Measurements from ENCODE around the gene NAALADL2.
"Not testable (repeated sequence)": the region's sequence is repeated elsewhere in the genome, so short reads cannot be mapped to it uniquely, and the experiment has no call there.

NAALADL2 gene

DNA sequence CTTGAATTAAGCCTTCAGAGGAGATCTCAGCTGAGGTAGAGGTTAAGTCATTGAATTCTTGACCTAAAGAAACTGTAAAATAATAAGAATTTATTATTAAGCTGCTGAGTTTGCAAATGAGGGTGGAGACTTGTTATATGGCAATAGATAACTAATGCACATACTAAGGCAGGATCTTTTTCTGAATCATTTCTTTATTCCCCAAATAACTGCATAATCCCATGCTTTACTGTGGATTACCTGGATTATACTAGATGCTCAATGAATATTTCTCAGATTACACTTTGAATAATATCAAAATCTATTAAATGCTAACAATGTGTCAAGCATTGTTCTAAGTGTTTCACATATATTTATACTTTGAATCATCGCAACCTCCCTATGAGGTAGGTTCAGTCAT is 532.5 kb downstream of the NAALADL2 start:
- no peak for DNase-seq

DNA sequence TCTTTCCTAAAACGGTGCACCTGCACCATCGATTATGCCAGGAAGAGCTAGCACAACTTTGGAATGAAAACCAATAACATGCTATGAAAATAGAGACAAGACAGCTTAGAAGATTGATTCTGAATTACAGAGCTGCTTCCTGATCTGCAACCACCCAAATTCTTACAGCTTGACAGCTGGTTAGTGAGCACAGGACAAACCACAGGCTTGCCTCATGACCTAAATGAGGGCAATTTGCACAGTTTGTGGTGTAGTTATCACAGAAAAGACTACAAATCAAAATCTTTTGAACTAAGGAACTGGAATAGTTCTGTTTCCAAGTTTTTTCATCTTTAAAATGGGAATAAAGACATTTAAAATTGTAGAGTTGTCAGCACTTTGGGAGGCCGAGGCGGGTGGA is 533.5 kb downstream of the NAALADL2 start:
- DNase-seq, result no peak

GRCh38 chr3:175397372-175397771 is 538.2 kb downstream of the NAALADL2 start:
- DNase-seq, result no peak

DNA sequence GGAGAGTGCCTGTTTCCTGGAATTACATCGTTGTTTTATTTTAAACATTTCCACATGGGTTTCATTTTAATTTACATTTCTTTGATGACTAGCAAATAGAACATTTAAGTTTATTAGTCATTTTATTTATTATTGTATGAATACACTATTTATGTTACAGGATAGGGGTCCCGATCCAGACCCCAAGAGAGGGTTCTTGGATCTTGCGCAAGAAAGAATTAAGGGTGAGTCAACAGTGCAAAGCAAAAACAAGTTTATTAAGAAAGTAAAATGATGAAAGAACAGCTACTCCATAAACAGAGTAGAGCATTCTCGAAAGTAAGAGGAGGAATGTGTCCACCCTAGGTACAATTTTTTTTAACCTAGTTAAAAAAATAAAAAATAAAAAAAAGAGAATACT is 539.5 kb downstream of the NAALADL2 start:
- DNase-seq, result no peak

DNA sequence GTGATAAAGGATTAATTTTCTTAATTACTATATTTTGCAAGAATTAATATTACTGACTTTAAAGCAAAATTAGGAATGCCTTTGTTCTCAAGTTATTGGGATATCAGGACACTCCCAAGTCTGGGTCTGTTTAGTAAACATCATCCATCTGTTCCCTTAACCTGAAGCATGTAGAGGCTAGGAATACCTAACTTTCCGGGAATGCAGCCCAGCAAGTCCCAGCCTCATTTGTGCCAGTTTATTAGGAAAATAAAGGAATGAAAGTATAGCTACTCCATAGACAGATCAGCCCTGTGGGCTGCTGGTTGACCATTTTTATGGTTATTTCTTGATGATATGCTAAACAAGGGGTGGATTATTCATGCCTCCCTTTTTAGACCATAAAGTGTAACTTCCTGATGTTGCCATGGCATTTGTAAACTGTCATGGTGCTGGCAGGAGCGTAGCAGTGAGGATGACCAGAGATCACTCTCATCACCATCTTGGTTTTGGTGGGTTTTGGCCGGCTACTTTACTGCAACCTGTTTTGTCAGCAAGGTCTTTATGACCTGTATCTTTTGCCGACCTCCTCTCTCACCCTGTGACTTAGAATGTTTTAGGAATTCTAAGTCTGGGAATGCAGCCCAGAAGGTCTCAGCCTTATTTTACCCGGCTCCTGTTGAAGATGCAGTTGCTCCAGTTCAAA is 540.2 kb downstream of the NAALADL2 start:
- no peak for DNase-seq

DNA sequence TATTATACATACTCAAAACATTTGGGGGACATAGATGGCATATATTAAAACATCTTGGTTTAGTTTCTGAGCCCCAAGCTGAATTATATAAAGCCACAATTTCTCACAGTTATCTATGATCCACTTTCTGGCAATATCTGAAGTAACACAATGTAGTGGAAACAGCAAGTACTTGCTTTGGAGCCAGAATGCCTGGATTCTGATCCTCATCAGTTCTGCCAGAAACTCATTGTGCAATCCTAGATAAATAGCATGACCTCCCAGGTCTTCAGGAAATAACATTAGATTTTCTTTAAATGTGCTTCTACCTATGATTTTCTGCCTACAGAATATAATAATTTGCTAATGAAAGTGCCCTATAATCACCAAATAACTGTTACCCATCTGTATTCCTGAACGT is 544.9 kb downstream of the NAALADL2 start:
- no peak for DNase-seq

- no peak for DNase-seq
Observed at GRCh38 chr3:175404621-175405020, 545.5 kb downstream of the NAALADL2 start.

- DNase-seq, result no peak
Observed at GRCh38 chr3:175410251-175410650, 551.1 kb downstream of the NAALADL2 start.

GRCh38 chr3:175411405-175411804 is 552.3 kb downstream of the NAALADL2 start:
- no peak for DNase-seq

- no peak for DNase-seq
Observed at GRCh38 chr3:175411946-175412345, 552.8 kb downstream of the NAALADL2 start.

DNA sequence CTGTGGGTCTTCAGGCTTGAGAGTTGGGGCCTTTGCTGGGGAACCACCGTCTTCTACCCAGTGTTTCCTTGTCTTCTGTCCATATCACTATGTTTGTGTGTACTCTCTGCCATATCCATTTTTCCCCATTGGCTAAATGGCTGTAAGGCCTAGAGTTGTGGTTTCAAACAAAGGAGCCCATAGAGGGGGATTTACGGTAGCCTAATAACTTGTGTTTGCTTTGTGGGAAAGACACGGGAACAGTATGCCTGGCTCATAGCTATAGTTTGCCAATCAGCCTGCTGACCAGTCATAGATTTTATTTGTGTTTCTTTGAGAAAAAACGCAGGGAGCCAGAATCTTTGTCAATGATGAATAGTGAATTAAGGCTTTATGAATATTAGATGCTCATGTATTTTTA is 554.8 kb downstream of the NAALADL2 start:
- DNase-seq, result no peak

- no peak for DNase-seq
Observed at GRCh38 chr3:175416600-175416999, 557.5 kb downstream of the NAALADL2 start.

- no peak for DNase-seq
Observed at GRCh38 chr3:175417426-175417825, 558.3 kb downstream of the NAALADL2 start.

- no peak for DNase-seq
Observed at GRCh38 chr3:175421902-175422301, 562.8 kb downstream of the NAALADL2 start.

GRCh38 chr3:175422744-175423143 is 563.6 kb downstream of the NAALADL2 start:
- DNase-seq, result no peak

DNA sequence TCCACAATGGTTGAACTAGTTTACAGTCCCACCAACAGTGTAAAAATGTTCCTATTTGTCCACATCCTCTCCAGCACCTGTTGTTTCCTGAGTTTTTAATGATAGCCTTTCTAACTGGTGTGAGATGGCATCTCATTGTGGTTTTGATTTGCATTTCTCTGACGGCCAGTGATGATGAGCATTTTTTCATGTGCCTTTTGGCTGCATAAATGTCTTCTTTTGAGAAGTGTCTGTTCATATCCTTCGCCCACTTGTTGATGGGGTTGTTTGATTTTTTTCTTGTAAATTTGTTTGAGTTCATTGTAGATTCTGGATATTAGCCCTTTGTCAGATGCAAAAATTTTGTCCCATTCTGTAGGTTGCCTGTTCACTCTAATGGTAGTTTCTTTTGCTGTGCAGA is 564.7 kb downstream of the NAALADL2 start:
- not testable (repeated sequence) for DNase-seq

DNA sequence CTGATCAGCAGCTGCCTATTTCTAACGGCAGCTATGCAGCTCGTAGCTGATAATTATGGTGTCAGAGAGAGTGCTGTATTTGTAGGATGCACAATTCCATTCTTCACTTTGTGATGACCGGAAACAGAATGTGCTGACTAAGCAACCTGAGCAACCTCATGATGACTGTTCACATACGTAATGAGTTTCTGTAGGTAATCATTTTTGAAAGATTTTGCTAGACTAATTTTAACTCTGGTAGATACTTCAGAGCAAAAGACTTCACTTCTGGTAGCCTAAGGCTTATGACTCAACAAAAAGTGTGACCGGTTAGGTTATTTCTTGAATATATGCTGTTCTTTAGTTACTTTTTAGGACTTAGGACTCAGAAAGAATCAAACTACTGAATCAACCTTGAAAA is 567.7 kb downstream of the NAALADL2 start:
- no peak for DNase-seq

DNA sequence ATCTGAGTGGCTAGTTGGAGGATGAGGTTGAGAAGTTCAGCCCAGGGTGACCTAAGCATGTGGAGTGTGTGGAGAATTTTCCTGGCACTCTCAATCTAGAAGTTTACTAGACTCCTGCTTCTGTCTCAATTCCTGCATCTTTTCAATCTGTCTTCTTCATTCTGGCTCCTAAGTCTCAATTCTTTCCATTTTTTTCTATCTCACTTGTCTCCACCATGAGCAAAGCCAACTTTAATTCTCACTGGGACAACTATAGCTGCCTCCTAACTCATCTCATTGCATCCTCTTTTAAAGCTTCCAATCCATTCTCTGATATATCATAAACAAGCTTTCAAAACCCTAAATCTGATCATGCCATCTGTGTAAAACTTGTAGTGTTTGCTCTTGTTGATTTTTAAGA is 569.3 kb downstream of the NAALADL2 start:
- no peak for DNase-seq

DNA sequence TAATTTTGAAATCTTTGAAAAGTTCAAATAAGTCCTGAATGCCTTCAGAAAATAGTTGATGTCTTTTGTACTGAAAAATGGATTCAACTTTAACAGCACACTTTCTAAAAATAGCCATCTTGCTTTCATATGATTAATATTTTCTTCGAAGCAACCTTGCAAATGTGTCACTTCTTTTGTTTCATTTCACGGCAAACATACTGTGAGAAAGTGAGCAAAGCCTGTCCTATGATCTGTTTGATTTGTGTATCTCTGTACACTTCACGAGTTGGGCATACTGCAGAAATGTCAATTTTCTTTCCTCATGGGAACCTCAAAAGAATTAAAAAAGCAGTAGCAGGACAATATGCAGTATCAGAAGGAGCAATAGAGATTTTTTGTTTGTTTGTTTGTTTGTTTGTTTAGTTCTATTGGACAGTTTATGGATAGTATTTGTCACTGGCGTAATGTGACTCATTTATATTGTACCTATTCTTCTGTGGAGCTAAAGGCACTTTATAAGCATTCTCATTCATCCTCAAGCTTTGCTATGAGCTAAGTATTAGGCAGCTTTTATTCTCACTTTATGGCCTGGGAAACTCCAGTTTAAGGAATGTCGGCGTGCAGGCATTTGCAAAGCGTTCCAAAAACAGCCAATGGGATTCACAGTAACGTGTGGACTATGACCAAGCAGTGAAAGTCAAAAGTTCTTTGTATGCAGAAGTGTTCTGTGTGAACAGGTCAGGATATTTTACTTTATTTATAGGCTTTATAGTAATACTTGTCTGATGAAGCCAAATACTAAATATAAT is 572.0 kb downstream of the NAALADL2 start:
- DNase-seq, result no peak

GRCh38 chr3:175432376-175433025 is 573.4 kb downstream of the NAALADL2 start:
- DNase-seq, result no peak

- no peak for DNase-seq
Observed at GRCh38 chr3:175433026-175433674, 574.0 kb downstream of the NAALADL2 start.

DNA sequence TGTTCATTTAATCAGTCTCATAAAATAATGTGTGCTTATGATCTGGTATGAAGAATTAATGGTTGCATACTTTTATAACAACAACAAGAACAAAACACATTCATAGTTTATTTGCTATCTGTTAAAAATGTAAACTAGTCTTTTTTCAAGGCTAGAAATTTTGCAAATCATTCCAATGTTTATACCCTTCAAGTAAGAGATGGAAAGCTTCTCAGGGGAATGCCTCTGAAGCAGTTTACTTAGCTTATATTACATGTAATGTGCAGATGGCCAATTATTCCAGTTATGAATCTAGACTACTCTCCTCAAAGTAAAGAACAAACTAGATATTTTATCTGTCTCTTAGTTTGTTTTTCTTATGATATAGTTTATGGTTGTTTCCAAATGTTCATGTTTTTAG is 575.4 kb downstream of the NAALADL2 start:
- no peak for DNase-seq

GRCh38 chr3:175443682-175444081 is 584.5 kb downstream of the NAALADL2 start:
- no peak for DNase-seq

GRCh38 chr3:175445741-175446140 is 586.6 kb downstream of the NAALADL2 start:
- DNase-seq, result no peak
